HEK293 (cell line): ENCODE results near the gene TEFM.
A peak's percentile ranks its signal among the peaks of the same experiment; 100 is the strongest.

Experiments used
- ATF2 ChIP-seq: fragments of 450-650 bp; formaldehyde crosslinking; IDR thresholded peaks from 2 replicates; pipeline ENCODE4 v1.5.1; 2016; ENCODE audit warnings: missing biosample characterization, missing genetic modification characterization, low read depth
- BCL11B ChIP-seq: fragments of 450-650 bp; formaldehyde crosslinking; IDR thresholded peaks from 2 replicates; pipeline ENCODE4 v1.5.1; 2016; ENCODE audit warnings: low read depth, missing biosample characterization, missing genetic modification characterization
- GFI1B ChIP-seq: fragments of 450-650 bp; formaldehyde crosslinking; IDR thresholded peaks from 2 replicates; pipeline ENCODE4 v1.5.1; 2016; ENCODE audit warnings: missing biosample characterization, missing genetic modification characterization
- GLI2 ChIP-seq: fragments of 450-650 bp; formaldehyde crosslinking; IDR thresholded peaks from 2 replicates; pipeline ENCODE4; 2017; ENCODE audit warnings: missing biosample characterization, missing genetic modification characterization, low read depth, borderline replicate concordance
- GLIS2 ChIP-seq: fragments of 450-650 bp; formaldehyde crosslinking; IDR thresholded peaks from 2 replicates; pipeline ENCODE4 v1.5.1; 2016; ENCODE audit warnings: missing biosample characterization, missing genetic modification characterization
- KLF7 ChIP-seq: fragments of 450-650 bp; formaldehyde crosslinking; IDR thresholded peaks from 2 replicates; pipeline ENCODE4 v1.5.1; 2016; ENCODE audit warnings: missing biosample characterization, missing genetic modification characterization, borderline replicate concordance
- KLF8 ChIP-seq: fragments of 450-650 bp; formaldehyde crosslinking; IDR thresholded peaks from 2 replicates; pipeline ENCODE4 v1.5.1; 2016; ENCODE audit warnings: missing biosample characterization, missing genetic modification characterization
- SCRT2 ChIP-seq: fragments of 450-650 bp; formaldehyde crosslinking; IDR thresholded peaks from 2 replicates; pipeline ENCODE4 v1.5.1; 2016; ENCODE audit warnings: missing biosample characterization, missing genetic modification characterization
- ZBTB11 ChIP-seq: fragments of 450-650 bp; formaldehyde crosslinking; conservative IDR thresholded peaks from 2 replicates; pipeline ENCODE4 v1.5.1; 2016; ENCODE audit warnings: low read depth, missing biosample characterization, missing genetic modification characterization
- ZBTB21 ChIP-seq: fragments of 450-650 bp; formaldehyde crosslinking; IDR thresholded peaks from 2 replicates; pipeline ENCODE4 v1.5.1; 2017; ENCODE audit warnings: missing biosample characterization, missing genetic modification characterization
- ZBTB44 ChIP-seq: fragments of 450-650 bp; IDR thresholded peaks from 2 replicates; pipeline ENCODE4 v1.5.1; 2018; ENCODE audit warnings: missing biosample characterization, mild to moderate bottlenecking, missing genetic modification characterization
- ZBTB48 ChIP-seq: fragments of 450-650 bp; formaldehyde crosslinking; IDR thresholded peaks from 2 replicates; pipeline ENCODE4 v1.5.1; 2016; ENCODE audit warnings: missing biosample characterization, missing genetic modification characterization
- ZFP41 ChIP-seq: fragments of 450-650 bp; formaldehyde crosslinking; IDR thresholded peaks from 2 replicates; pipeline ENCODE4 v1.5.1; 2016; ENCODE audit warnings: missing biosample characterization, missing genetic modification characterization, borderline replicate concordance
- ZIC2 ChIP-seq: fragments of 450-650 bp; formaldehyde crosslinking; IDR thresholded peaks from 2 replicates; pipeline ENCODE4 v1.5.1; 2016; ENCODE audit warnings: missing biosample characterization, missing genetic modification characterization
- ZNF146 ChIP-seq: fragments of 450-650 bp; formaldehyde crosslinking; IDR thresholded peaks from 2 replicates; pipeline ENCODE4 v1.5.1; 2016; ENCODE audit warnings: missing biosample characterization, missing genetic modification characterization
- ZNF2 ChIP-seq: fragments of 450-650 bp; formaldehyde crosslinking; IDR thresholded peaks from 2 replicates; pipeline ENCODE4 v1.5.1; 2016; ENCODE audit warnings: missing biosample characterization, missing genetic modification characterization
- ZNF24 ChIP-seq: fragments of 450-650 bp; formaldehyde crosslinking; IDR thresholded peaks from 2 replicates; pipeline ENCODE4 v1.5.1; 2016; ENCODE audit warnings: missing biosample characterization, missing genetic modification characterization
- ZNF274 ChIP-seq, 2 experiments: fragments of 200-500 bp in 1 of 2; fragments of 450-650 bp in 1 of 2; sonication (Bioruptor generic) in 1 of 2; formaldehyde crosslinking in 1 of 2; IDR thresholded peaks; 2 replicates each; pipeline versions ENCODE4 v1.5.1 to v1.6.1; 2014 to 2016; ENCODE audit warnings: borderline replicate concordance in 1 of 2, inconsistent platforms in 1 of 2, low read length in 1 of 2, missing biosample characterization in 1 of 2, missing genetic modification characterization in 1 of 2
- ZNF341 ChIP-seq: fragments of 450-650 bp; formaldehyde crosslinking; IDR thresholded peaks from 2 replicates; pipeline ENCODE4; 2016; ENCODE audit warnings: low read depth, missing biosample characterization, missing genetic modification characterization
- ZNF394 ChIP-seq: fragments of 450-650 bp; formaldehyde crosslinking; IDR thresholded peaks from 2 replicates; pipeline ENCODE4 v1.5.1; 2016; ENCODE audit warnings: missing biosample characterization, missing genetic modification characterization, mild to moderate bottlenecking, moderate library complexity, borderline replicate concordance
- ZNF518A ChIP-seq: fragments of 450-650 bp; formaldehyde crosslinking; conservative IDR thresholded peaks from 2 replicates; pipeline ENCODE4 v1.5.1; 2016; ENCODE audit warnings: low read depth, missing biosample characterization, missing genetic modification characterization
- ZNF585B ChIP-seq: fragments of 450-650 bp; formaldehyde crosslinking; IDR thresholded peaks from 2 replicates; pipeline ENCODE4 v1.5.1; 2016; ENCODE audit warnings: missing biosample characterization, missing genetic modification characterization
- ZNF645 ChIP-seq: fragments of 450-650 bp; formaldehyde crosslinking; IDR thresholded peaks from 2 replicates; pipeline ENCODE4; 2016; ENCODE audit warnings: missing biosample characterization, missing genetic modification characterization
- ZNF658 ChIP-seq: fragments of 450-650 bp; formaldehyde crosslinking; IDR thresholded peaks from 2 replicates; pipeline ENCODE4; 2016; ENCODE audit warnings: missing biosample characterization, missing genetic modification characterization
- ZNF843 ChIP-seq: fragments of 450-650 bp; formaldehyde crosslinking; IDR thresholded peaks from 2 replicates; pipeline ENCODE4 v1.5.1; 2016; ENCODE audit warnings: missing biosample characterization, missing genetic modification characterization

TEFM gene

GRCh38 chr17:30906101-30906911, at the start of gene TEFM (continued):
- TF ChIP-seq ZNF518A (tag by site-specific recombination) = peak; percentile 65
- TF ChIP-seq ZNF645 (tag by site-specific recombination) = no peak
- TF ChIP-seq SCRT2 = peak; percentile 65; the same call in 1 of the 2 replicates
- TF ChIP-seq BCL11B (tag by site-specific recombination) = peak; percentile 18; the same call in 1 of the 2 replicates
- peak; percentile 67; the same call in 1 of the 2 replicates for TF ChIP-seq ZBTB48
- peak; percentile 74 for TF ChIP-seq ZNF843 (tag by site-specific recombination)
- TF ChIP-seq ZNF2 (tag by site-specific recombination) = peak; percentile 97
- TF ChIP-seq KLF8 (tag by site-specific recombination) = peak; percentile 97
- TF ChIP-seq ZNF658 (tag by site-specific recombination) = no peak
- TF ChIP-seq ZIC2 (tag by site-specific recombination) = peak; percentile 95
- TF ChIP-seq ZNF341 = peak; percentile 81
- TF ChIP-seq ZBTB11 (tag by site-specific recombination) = peak; percentile 100
- no peak for TF ChIP-seq ZNF274 (IDR thresholded peaks at IDR 0.05; ENCODE audit: low read length)
- TF ChIP-seq ZNF274 (tag by site-specific recombination; IDR thresholded peaks at IDR 0.05; ENCODE audit: borderline replicate concordance) = no peak
- TF ChIP-seq ZBTB21 = peak; percentile 53
- peak; percentile 72 for TF ChIP-seq ZNF146 (tag by site-specific recombination)
- peak; percentile 23; the same call in 1 of the 2 replicates for TF ChIP-seq GLIS2 (tag by site-specific recombination)
- TF ChIP-seq ZFP41 (tag by site-specific recombination) = peak; percentile 43; the same call in 1 of the 2 replicates
- peak; percentile 94; the same call in 1 of the 2 replicates for TF ChIP-seq KLF7 (tag by site-specific recombination)
- no peak for TF ChIP-seq ATF2
- peak; percentile 89; the same call in 1 of the 2 replicates for TF ChIP-seq ZNF394 (tag by site-specific recombination)
- peak; percentile 76; the same call in 1 of the 2 replicates for TF ChIP-seq ZBTB44 (tag by site-specific recombination)
- TF ChIP-seq ZNF585B (tag by site-specific recombination) = no peak; the same call in 1 of the 2 replicates
- TF ChIP-seq GLI2 (tag by site-specific recombination) = no peak
- peak; percentile 25; the same call in 1 of the 2 replicates for TF ChIP-seq GFI1B (tag by site-specific recombination)
- peak; percentile 98 for TF ChIP-seq ZNF24 (tag by site-specific recombination)
